ENCODE data around the gene CD244.

GRCh38 chr1:160781914-160782689 lies 80.6 kb downstream of the CD244 start:
- TF ChIP-seq CTCF (IDR thresholded peaks at IDR 0.05; ENCODE audit: poor library complexity): no peak
- TF ChIP-seq EZH2 (IDR thresholded peaks at IDR 0.05; ENCODE audit: borderline replicate concordance): no peak

Measured in hepatocyte (in vitro differentiated cells).